Cortex of kidney (tissue), 1 donor: ENCODE data around the gene C14orf93.

Experiments
- DNase-seq: peaks from one replicate; lab custom pipeline; 2025; lab: John Stamatoyannopoulos, UW

The C14orf93 gene

GRCh38 chr14:23009939-23010726 is at the start of gene C14orf93:
C14orf93 (minus strand) TSS chr14:23010143; CDS start chr14:22999023, 11,120 bp downstream.
- no peak for DNase-seq

GRCh38 chr14:23058654-23059504 is 48.9 kb upstream of the C14orf93 start:
- no peak for DNase-seq

- DNase-seq = no peak
These were observed 48.1 kb upstream of the C14orf93 start for GRCh38 chr14:23057757-23058653.

GRCh38 chr14:23056956-23057756 is 47.2 kb upstream of the C14orf93 start, which contains the start of gene CDH24:
CDH24 (minus strand) TSS chr14:23057520; CDS start chr14:23055733, 1,787 bp downstream.
- no peak for DNase-seq

GRCh38 chr14:23056145-23056955 is 46.4 kb upstream of the C14orf93 start:
- no peak for DNase-seq

- DNase-seq = no peak
These were observed 45.7 kb upstream of the C14orf93 start for GRCh38 chr14:23055621-23056144.

- DNase-seq = no peak
These were observed 45.2 kb upstream of the C14orf93 start for GRCh38 chr14:23055147-23055550.

GRCh38 chr14:23054000-23054811 is 44.3 kb upstream of the C14orf93 start:
- no peak for DNase-seq

GRCh38 chr14:23053426-23053825 is 43.5 kb upstream of the C14orf93 start:
- no peak for DNase-seq

- DNase-seq = no peak
These were observed 42.7 kb upstream of the C14orf93 start for GRCh38 chr14:23052671-23053070.

GRCh38 chr14:23052182-23052623 is 42.3 kb upstream of the C14orf93 start:
- DNase-seq = no peak

- DNase-seq = no peak
These were observed 41.5 kb upstream of the C14orf93 start for GRCh38 chr14:23051141-23052057.

- no peak for DNase-seq
These were observed 39.1 kb upstream of the C14orf93 start for GRCh38 chr14:23049011-23049410.

GRCh38 chr14:23047751-23048693 is 38.1 kb upstream of the C14orf93 start:
- DNase-seq = no peak

GRCh38 chr14:23047034-23047634 is 37.2 kb upstream of the C14orf93 start:
- DNase-seq = no peak
